Activated T-helper 9 cell treated with anti-CD3 and anti-CD28 coated beads, Interleukin-2, amount 50 U/mL, for 16 hours (primary cell): ENCODE measurements around the gene EPX.

Source experiments
- DNase-seq: peaks from one replicate; pipeline ENCODE4 v3.0.0-alpha.2; 2020; ENCODE audit warnings: low read depth

The EPX gene

GRCh38 chr17:58252141-58252540 is 59.6 kb downstream of the EPX start:
- no peak for DNase-seq

- DNase-seq: no peak
Observed at GRCh38 chr17:58253082-58253481, 60.6 kb downstream of the EPX start.
